MM.1S (cell line): ENCODE measurements around the gene CLIC5.
A peak's percentile ranks its signal among the peaks of the same experiment; 100 is the strongest.

ENCODE experiments used
- DNase-seq: peaks from one replicate; pipeline ENCODE4 v3.0.0-alpha.2; 2015
- H2AFZ ChIP-seq: fragments of 300-600 bp; sonication (generic); 2 replicates; pipeline ENCODE4 v1.6.0; 2016; ENCODE audit warnings: antibody characterized with exemption, low read length
- H3F3A ChIP-seq: fragments of 300-600 bp; sonication (generic); 2 replicates; pipeline ENCODE4 v1.6.1; 2016; ENCODE audit warnings: mild to moderate bottlenecking, antibody characterized with exemption, low read length, moderate library complexity, mixed read lengths; ENCODE audit not compliant: insufficient read depth
- H3K27ac ChIP-seq: fragments of 300-600 bp; sonication (generic); 2 replicates; pipeline ENCODE4 v1.5.1; 2016; ENCODE audit warnings: mild to moderate bottlenecking, low read length
- H3K27me3 ChIP-seq: fragments of 300-600 bp; sonication (generic); replicated peaks from 2 replicates; pipeline ENCODE4 v1.6.0; 2016; ENCODE audit warnings: low read length; ENCODE audit not compliant: insufficient read depth
- H3K36me3 ChIP-seq: fragments of 300-600 bp; sonication (generic); replicated peaks from 2 replicates; pipeline ENCODE4 v1.6.1; 2016; ENCODE audit warnings: mild to moderate bottlenecking, low read length, mixed read lengths; ENCODE audit not compliant: insufficient read depth
- H3K4me1 ChIP-seq: fragments of 300-600 bp; sonication (generic); 2 replicates; pipeline ENCODE4 v1.6.1; 2016; ENCODE audit warnings: low read length, mixed read lengths
- H3K4me2 ChIP-seq: fragments of 300-600 bp; sonication (generic); 2 replicates; pipeline ENCODE4 v1.6.0; 2016; ENCODE audit warnings: low read depth, low read length
- H3K4me3 ChIP-seq: fragments of 300-600 bp; sonication (generic); 2 replicates; pipeline ENCODE4 v1.5.1; 2016; ENCODE audit warnings: low read length, mixed read lengths
- H3K79me2 ChIP-seq: fragments of 300-600 bp; sonication (generic); 2 replicates; pipeline ENCODE4 v1.6.1; 2016; ENCODE audit warnings: mixed run types, low read length, mixed read lengths
- H3K9ac ChIP-seq: fragments of 300-600 bp; sonication (generic); 2 replicates; pipeline ENCODE4 v1.6.1; 2016; ENCODE audit warnings: low read length, mixed read lengths
- H3K9me2 ChIP-seq: fragments of 300-600 bp; sonication (generic); replicated peaks from 2 replicates; pipeline ENCODE4 v1.6.1; 2016; ENCODE audit warnings: mild to moderate bottlenecking, low read length, mixed read lengths; ENCODE audit not compliant: insufficient read depth
- H3K9me3 ChIP-seq: fragments of 300-600 bp; sonication (generic); replicated peaks from 2 replicates; pipeline ENCODE4 v1.6.1; 2016; ENCODE audit warnings: mild to moderate bottlenecking, low read length, mixed read lengths; ENCODE audit not compliant: insufficient read depth
- H4K20me1 ChIP-seq: fragments of 300-600 bp; sonication (generic); 2 replicates; pipeline ENCODE4 v1.6.1; 2016; ENCODE audit warnings: mild to moderate bottlenecking, low read length, moderate library complexity, mixed read lengths; ENCODE audit not compliant: insufficient read depth
- EZH2 ChIP-seq: fragments of 300-600 bp; sonication (generic); optimal IDR thresholded peaks from 2 replicates; pipeline ENCODE3; 2017; ENCODE audit warnings: low read depth, mild to moderate bottlenecking, antibody characterized with exemption, low read length, mixed read lengths
- EZH2phosphoT487 ChIP-seq: fragments of 300-600 bp; sonication (generic); IDR thresholded peaks from 2 replicates; pipeline ENCODE4 v1.6.1; 2018; ENCODE audit warnings: antibody characterized with exemption, low read length
- TF ChIP-seq, protein P1 (sequence below): fragments of 300-600 bp; sonication (generic); IDR thresholded peaks from 2 replicates; pipeline ENCODE4 v1.5.1; 2016; ENCODE audit warnings: antibody characterized with exemption, low read length, mixed read lengths

The CLIC5 gene

DNA sequence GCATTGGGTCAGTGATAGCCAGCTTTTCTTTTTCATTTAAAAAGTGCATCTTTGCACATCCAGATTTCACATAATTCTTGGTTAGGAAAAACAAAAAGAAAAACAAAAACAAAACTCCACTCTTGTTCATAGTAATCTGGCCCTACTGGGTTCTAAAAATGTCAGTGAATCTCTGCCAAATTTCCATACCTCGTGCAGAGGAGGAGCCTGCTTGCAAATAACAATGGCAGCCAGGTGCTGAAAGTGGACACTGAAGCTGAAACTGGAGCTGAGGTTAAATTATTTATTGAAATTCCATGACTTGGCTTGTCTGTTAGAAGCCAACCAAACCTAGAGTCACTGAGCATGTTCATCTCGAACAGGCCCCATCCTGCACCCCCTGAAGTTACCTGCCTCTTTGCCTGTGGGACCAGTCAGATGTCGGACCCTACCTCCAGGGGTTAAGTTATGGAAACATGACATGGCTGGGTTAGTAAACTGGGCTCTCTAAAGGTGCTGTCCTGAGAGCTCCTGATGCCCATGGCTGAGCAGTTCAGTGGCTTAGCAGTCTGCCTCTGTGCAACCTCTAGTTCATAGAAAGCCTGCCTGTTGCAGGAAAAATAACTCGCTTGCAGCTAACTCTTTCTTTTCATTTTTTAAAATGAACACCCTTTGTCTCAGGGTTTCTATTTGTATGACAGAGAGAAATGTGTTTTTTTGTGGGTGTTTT is 42.7 kb downstream of the CLIC5 start:
- no peak overlapping the region for H3K4me3 ChIP-seq
- no peaks in the 10 kb centered on the region for H3F3A ChIP-seq
- TF ChIP-seq EZH2 (no peak), EZH2phosphoT487 (no peak)
- TF ChIP-seq, protein P1, sequence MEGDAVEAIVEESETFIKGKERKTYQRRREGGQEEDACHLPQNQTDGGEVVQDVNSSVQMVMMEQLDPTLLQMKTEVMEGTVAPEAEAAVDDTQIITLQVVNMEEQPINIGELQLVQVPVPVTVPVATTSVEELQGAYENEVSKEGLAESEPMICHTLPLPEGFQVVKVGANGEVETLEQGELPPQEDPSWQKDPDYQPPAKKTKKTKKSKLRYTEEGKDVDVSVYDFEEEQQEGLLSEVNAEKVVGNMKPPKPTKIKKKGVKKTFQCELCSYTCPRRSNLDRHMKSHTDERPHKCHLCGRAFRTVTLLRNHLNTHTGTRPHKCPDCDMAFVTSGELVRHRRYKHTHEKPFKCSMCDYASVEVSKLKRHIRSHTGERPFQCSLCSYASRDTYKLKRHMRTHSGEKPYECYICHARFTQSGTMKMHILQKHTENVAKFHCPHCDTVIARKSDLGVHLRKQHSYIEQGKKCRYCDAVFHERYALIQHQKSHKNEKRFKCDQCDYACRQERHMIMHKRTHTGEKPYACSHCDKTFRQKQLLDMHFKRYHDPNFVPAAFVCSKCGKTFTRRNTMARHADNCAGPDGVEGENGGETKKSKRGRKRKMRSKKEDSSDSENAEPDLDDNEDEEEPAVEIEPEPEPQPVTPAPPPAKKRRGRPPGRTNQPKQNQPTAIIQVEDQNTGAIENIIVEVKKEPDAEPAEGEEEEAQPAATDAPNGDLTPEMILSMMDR, result no peak
- no peaks in the 10 kb centered on the region for H3K79me2 ChIP-seq
- no peak overlapping the region for H3K9ac ChIP-seq
- no peaks in the 10 kb centered on the region for H3K36me3 ChIP-seq
- H3K4me1 ChIP-seq, result peaks cover 22% of the 10 kb centered on the region; the same call in 1 of the 2 replicates
- no peak overlapping the region for H2AFZ ChIP-seq
- no peaks in the 10 kb centered on the region for H3K9me3 ChIP-seq
- no peaks in the 10 kb centered on the region for H3K9me2 ChIP-seq
- no peaks in the 10 kb centered on the region for H4K20me1 ChIP-seq
- H3K27me3 ChIP-seq, result no peaks in the 10 kb centered on the region
- no peak for DNase-seq
- no peak overlapping the region for H3K4me2 ChIP-seq
- H3K27ac ChIP-seq, result no peak overlapping the region

DNA sequence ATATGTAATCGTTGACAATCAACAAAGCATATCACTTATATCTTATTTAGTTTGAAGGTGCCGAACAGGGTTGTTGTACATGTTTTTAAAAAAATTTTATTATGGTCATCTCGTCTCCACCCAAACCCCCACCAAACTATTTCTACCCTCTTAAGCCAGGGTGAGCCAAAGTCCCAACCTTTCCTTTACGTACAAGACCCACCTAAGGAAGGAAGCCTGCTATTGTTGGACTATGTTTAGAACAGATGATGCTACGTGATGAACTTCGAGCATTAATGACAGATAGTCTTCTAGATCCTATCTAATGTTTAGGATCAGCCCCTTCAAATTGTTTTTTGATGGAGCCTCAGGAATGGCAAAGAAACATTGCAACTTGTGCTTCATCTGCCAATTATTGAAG is 44.4 kb downstream of the CLIC5 start:
- Histone ChIP-seq H3F3A (no peaks in the 10 kb centered on the region), H3K9ac (no peak overlapping the region), H3K27ac (no peak overlapping the region), H3K4me2 (no peak overlapping the region), H3K27me3 (no peaks in the 10 kb centered on the region), H3K79me2 (no peaks in the 10 kb centered on the region), H3K9me2 (no peaks in the 10 kb centered on the region), H3K9me3 (no peaks in the 10 kb centered on the region), H4K20me1 (no peaks in the 10 kb centered on the region), H3K4me3 (no peak overlapping the region), H3K36me3 (no peaks in the 10 kb centered on the region), H3K4me1 (peaks cover 38% of the 10 kb centered on the region), H2AFZ (no peak overlapping the region)
- no peak for TF ChIP-seq EZH2
- no peak for TF ChIP-seq EZH2phosphoT487
- TF ChIP-seq, protein P1, result no peak
- no peak for DNase-seq

DNA sequence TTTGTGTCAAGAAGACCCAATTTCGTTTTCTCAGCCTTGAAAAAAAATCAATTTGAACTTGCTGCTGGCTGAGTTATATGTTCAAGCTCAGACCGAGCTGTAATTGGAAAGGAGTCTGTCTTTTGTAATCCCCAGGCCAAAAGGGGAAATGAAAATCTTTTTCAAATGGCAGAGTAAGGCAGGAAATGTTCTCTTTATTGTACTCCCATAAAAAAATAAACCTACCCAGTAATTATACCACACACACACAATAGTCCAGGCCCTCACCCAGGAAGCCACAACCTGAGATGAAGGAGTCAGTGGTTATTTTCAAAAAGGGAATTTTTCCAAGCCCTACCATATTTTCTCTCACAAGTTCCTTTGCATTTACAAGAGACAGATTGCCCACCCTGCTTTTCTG is 45.3 kb downstream of the CLIC5 start:
- Histone ChIP-seq H3F3A (no peaks in the 10 kb centered on the region), H3K79me2 (no peaks in the 10 kb centered on the region), H3K27ac (no peak overlapping the region), H3K36me3 (no peaks in the 10 kb centered on the region), H3K4me2 (peak overlapping the region; percentile 16; the same call in 1 of the 2 replicates), H3K9ac (no peak overlapping the region), H2AFZ (no peak overlapping the region), H3K4me3 (no peak overlapping the region), H3K4me1 (peaks cover 40% of the 10 kb centered on the region), H3K9me2 (no peaks in the 10 kb centered on the region), H3K27me3 (no peaks in the 10 kb centered on the region), H4K20me1 (no peaks in the 10 kb centered on the region), H3K9me3 (no peaks in the 10 kb centered on the region)
- no peak for DNase-seq
- TF ChIP-seq EZH2 (no peak), EZH2phosphoT487 (no peak)
- TF ChIP-seq, protein P1, result no peak
